HG02763 (cell line): Measurements from ENCODE around the gene FRMPD3.

ENCODE experiments used
- ATAC-seq: cut with Tn5 transposase; IDR thresholded peaks from one replicate; pipeline ENCODE4 v1.9.1; 2021; ENCODE audit warnings: mild to moderate bottlenecking, moderate library complexity; ENCODE audit not compliant: unreplicated experiment

The FRMPD3 gene

DNA sequence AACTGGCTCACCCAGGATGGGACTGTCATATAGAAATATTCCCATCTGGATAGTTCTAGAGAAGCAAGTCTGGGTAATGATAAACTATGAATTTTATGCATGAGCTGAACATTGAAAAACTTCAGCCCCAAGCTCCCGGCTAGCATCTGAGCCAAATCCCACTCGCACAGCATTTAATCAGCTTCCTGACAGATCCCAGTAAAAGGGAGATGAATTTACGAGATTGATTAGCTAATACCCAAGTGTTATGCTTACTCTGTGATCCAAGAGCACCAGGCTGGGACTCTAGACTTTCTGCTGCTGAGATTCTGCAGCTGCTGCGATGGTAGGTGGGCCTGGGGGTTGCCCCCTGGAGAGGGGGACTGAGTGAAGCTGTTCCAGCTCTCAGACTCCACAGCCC is 28.0 kb downstream of the FRMPD3 start:
- ATAC-seq: no peak

DNA sequence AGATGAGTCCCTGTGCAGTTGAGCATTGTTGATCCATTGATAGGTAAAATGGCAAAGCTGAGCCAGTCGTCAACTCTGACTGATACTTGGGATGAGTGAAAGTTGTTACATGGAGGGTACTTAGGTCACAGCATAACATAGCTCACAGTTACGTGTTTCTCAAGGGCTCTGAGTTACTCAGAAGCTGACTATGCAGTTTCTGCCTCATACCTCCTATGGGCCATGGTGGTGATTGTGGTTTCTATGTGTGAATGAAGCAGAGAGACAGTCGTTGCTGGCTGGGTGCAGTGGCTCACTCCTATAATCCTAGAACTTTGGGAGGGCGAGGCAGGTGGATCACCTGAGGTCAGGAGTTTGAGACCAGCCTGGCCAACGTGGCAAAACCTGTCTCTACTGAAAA is 30.8 kb downstream of the FRMPD3 start:
- no peak for ATAC-seq

DNA sequence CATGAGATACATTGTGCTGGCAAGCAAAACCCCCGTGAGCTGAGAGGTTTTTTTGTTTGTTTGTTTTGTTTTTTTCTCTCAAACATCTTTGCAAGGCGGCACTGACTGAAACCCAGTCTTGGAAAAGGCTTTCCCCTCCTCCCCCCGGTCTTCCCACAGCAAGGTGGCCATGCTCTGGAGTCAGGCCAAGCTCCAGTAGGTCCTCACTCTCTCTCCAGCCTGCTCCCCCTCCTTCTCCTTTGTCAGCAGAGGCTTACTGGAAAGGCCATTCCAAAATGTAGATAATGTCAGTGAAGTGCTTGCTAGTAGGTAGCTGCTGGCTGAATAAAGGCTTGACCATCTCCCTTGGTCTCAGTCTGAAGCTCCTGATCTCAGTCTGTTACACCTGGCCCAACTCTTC is 32.6 kb downstream of the FRMPD3 start:
- no peak for ATAC-seq

GRCh38 chrX:107484002-107484726 is 34.7 kb downstream of the FRMPD3 start:
- no peak for ATAC-seq

DNA sequence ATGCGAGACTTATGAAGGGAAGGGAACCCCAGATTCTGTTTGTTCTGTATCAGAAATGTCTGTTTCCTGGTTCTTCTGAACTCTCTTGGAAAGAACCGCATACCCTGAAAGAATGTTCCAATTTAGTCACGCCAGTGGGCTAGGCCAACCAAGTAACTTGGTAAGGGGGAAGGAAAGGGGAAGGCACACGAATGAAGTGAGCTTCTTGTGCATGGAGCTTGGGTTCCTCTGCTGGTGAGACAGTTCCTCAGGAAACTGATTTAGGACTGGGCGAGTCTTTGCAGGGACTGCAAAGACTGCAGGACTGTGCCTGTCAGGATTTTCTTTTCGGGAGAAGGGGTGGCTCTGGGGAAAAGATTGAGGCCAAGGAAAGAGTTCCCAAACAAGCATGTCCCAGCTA is 35.6 kb downstream of the FRMPD3 start:
- ATAC-seq: no peak

DNA sequence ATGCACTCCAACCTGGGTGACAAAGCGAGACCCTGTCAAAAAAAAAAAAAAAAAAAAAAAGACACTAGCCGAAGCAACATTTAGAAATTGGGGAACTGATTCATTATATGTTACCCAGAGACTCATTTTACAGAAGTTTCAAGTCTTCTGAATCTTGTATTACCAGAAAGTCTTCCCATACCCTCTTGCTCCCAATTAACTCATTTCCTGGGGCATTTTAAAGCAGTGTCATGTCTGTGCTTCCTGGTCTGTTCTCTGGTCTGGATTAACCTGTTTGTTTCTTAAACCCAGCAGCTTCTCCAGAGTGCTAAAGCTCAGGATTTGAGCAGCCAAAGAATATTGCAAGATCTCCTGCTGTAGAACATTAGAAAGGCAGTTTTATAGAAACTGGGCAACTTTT is 43.7 kb downstream of the FRMPD3 start:
- ATAC-seq: no peak

DNA sequence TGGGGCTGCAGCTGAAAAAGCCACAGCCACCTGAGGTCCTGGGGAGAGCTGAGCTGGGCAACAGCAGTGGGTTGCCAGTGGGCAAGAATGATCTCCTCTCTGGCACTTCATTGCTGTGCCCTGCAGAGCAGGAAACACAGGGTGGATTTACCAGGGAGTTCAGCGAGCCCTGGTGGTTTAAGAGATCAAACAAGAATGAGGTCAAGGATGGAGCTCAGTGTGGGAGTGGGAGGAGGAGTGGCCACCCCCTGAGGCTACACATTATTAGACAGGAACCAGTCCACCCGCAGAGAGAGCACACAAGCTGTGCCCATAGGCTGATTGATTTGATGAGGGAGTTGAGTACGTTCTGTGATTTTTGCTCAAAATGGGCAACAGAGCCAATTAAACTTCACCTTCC is 47.3 kb downstream of the FRMPD3 start:
- no peak for ATAC-seq
